H1 (cell line): ENCODE data around the gene HLA-C. TPM values are rescaled to one million over a fixed set of nuclear protein-coding genes. Genes with fewer than 3 reads are reported as not detected.

ENCODE experiments used
- CTCF ChIA-PET: fragments of 300-600 bp; sonication (Branson Sonifier 250); formaldehyde crosslinking; loops from one replicate; lab custom pipeline; 2021; ENCODE audit not compliant: partially characterized antibody; lab: Charles Lee
- POLR2A ChIA-PET: fragments of 300-600 bp; sonication (Branson Sonifier 250); formaldehyde crosslinking; loops from one replicate; lab custom pipeline; 2021; ENCODE audit warnings: inconsistent platforms; ENCODE audit not compliant: partially characterized antibody; lab: Charles Lee
- DNase-seq, 2 experiments: peaks; one replicate each; pipeline versions ENCODE4 v3.0.0 to v3.0.0-alpha.2; 2010 to 2022; ENCODE audit warnings: low spot score in 2 of 2, low read depth in 1 of 2, mixed read lengths in 1 of 2
- FAIRE-seq: peaks from 2 replicates; lab custom pipeline; 2011; peaks lifted over from hg19 to GRCh38; lab: Jason Lieb, UNC
- H2AFZ ChIP-seq: 2 replicates; pipeline ENCODE4 v1.8.1; 2012; ENCODE audit warnings: low read length, inconsistent platforms
- H2AK5ac ChIP-seq: 2 replicates; pipeline ENCODE4 v1.6.1; 2013; ENCODE audit warnings: low read depth, low read length
- H2BK120ac ChIP-seq: replicated peaks from 2 replicates; pipeline ENCODE3; 2013; ENCODE audit warnings: low read depth, low read length, inconsistent platforms
- H2BK12ac ChIP-seq: 2 replicates; pipeline ENCODE4 v1.6.1; 2013; ENCODE audit warnings: low read depth, low read length
- H2BK15ac ChIP-seq: 2 replicates; pipeline ENCODE4 v1.6.1; 2013; ENCODE audit warnings: low read length
- H2BK20ac ChIP-seq: 2 replicates; pipeline ENCODE4 v1.6.1; 2013; ENCODE audit warnings: low read length
- H2BK5ac ChIP-seq: 2 replicates; pipeline ENCODE4 v1.6.1; 2013; ENCODE audit warnings: low read depth, low read length
- H3K14ac ChIP-seq: 2 replicates; pipeline ENCODE4 v1.6.1; 2013; ENCODE audit warnings: inconsistent platforms; ENCODE audit not compliant: insufficient read length
- H3K18ac ChIP-seq: 2 replicates; pipeline ENCODE4 v1.6.1; 2013; ENCODE audit warnings: low read length; ENCODE audit errors: extremely low read depth
- H3K23ac ChIP-seq: 2 replicates; pipeline ENCODE4 v1.6.1; 2013; ENCODE audit warnings: inconsistent platforms; ENCODE audit not compliant: insufficient read length
- H3K23me2 ChIP-seq: 2 replicates; pipeline ENCODE4 v1.6.1; 2013; ENCODE audit warnings: low read depth, low read length
- H3K27ac ChIP-seq: 2 replicates; pipeline ENCODE4 v1.6.1; 2011; ENCODE audit warnings: low read depth, low read length, inconsistent platforms
- H3K27me3 ChIP-seq, 4 experiments: replicated peaks in 1 of 4; 1 replicate in 1 of 4; 2 replicates in 3 of 4; pipeline versions ENCODE4 v1.6.1 to v1.8.1; 2011 to 2013; ENCODE audit warnings: low read length in 3 of 4, mild to moderate bottlenecking in 3 of 4, inconsistent platforms in 2 of 4, mixed read lengths in 2 of 4, moderate library complexity in 1 of 4; ENCODE audit not compliant: control insufficient read depth in 3 of 4, insufficient read depth in 3 of 4; ENCODE audit errors: extremely low read depth in 1 of 4
- H3K36me3 ChIP-seq, 4 experiments: 2 replicates each; pipeline versions ENCODE4 v1.6.1 to v1.8.1; 2011 to 2013; ENCODE audit warnings: mild to moderate bottlenecking in 4 of 4, low read length in 3 of 4, moderate library complexity in 2 of 4, control low read depth in 1 of 4, inconsistent platforms in 1 of 4; ENCODE audit not compliant: insufficient read depth in 4 of 4, control insufficient read depth in 2 of 4
- H3K4ac ChIP-seq: replicated peaks from 2 replicates; pipeline ENCODE3; 2013; ENCODE audit warnings: low read length, low read depth, mixed read lengths, inconsistent platforms; ENCODE audit not compliant: insufficient read length
- H3K4me1 ChIP-seq, 4 experiments: replicated peaks in 1 of 4; 1 replicate in 1 of 4; 2 replicates in 3 of 4; pipeline versions ENCODE4 v1.6.1 to v1.8.1; 2011 to 2013; ENCODE audit warnings: low read length in 3 of 4, inconsistent platforms in 2 of 4, mixed read lengths in 1 of 4; ENCODE audit not compliant: insufficient read depth in 4 of 4, control insufficient read depth in 3 of 4
- H3K4me2 ChIP-seq, 2 experiments: 2 replicates each; pipeline versions ENCODE4 v1.6.1 to v1.8.1; 2011 to 2013; ENCODE audit warnings: low read depth in 2 of 2, low read length in 2 of 2, control low read depth in 1 of 2, inconsistent platforms in 1 of 2, mild to moderate bottlenecking in 1 of 2; ENCODE audit not compliant: insufficient read depth in 1 of 2
- H3K4me3 ChIP-seq, 4 experiments: fragments of 200-600, 300-600 bp in 1 of 4; sonication (generic), shearing (Covaris generic), sonication (Bioruptor Twin) in 1 of 4; 2 replicates each; pipeline versions ENCODE4 v1.5.1 to v1.8.1; 2011 to 2016; ENCODE audit warnings: low read length in 4 of 4, low read depth in 3 of 4, control low read depth in 2 of 4, inconsistent platforms in 2 of 4, mild to moderate bottlenecking in 2 of 4, mixed read lengths in 1 of 4, moderate library complexity in 1 of 4; ENCODE audit not compliant: insufficient read depth in 2 of 4; ENCODE audit errors: extremely low read depth in 1 of 4
- H3K56ac ChIP-seq: replicated peaks from 2 replicates; pipeline ENCODE3; 2013; ENCODE audit warnings: low read depth, mild to moderate bottlenecking, mixed read lengths, low read length, inconsistent platforms; ENCODE audit not compliant: insufficient read length
- H3K79me1 ChIP-seq: 2 replicates; pipeline ENCODE4 v1.6.1; 2013; ENCODE audit warnings: low read depth, low read length, control low read depth
- H3K79me2 ChIP-seq, 2 experiments: 2 replicates each; pipeline versions ENCODE4 v1.6.1 to v1.8.1; 2012 to 2013; ENCODE audit warnings: low read length in 2 of 2, mild to moderate bottlenecking in 2 of 2, inconsistent platforms in 1 of 2; ENCODE audit not compliant: insufficient read depth in 2 of 2, control insufficient read depth in 1 of 2
- H3K9ac ChIP-seq, 4 experiments: replicated peaks in 1 of 4; 1 replicate in 1 of 4; 2 replicates in 3 of 4; pipeline versions ENCODE4 v1.6.1 to v1.8.1; 2011 to 2013; ENCODE audit warnings: low read depth in 3 of 4, low read length in 3 of 4, control low read depth in 2 of 4, mild to moderate bottlenecking in 2 of 4, moderate library complexity in 2 of 4, inconsistent platforms in 1 of 4; ENCODE audit errors: extremely low read depth in 1 of 4
- H3K9me3 ChIP-seq, 2 experiments: 2 replicates each; pipeline versions ENCODE4 v1.6.1 to v1.8.1; 2012 to 2013; ENCODE audit warnings: mild to moderate bottlenecking in 2 of 2, moderate library complexity in 2 of 2, control low read depth in 1 of 2, inconsistent platforms in 1 of 2, low read depth in 1 of 2, low read length in 1 of 2, mixed read lengths in 1 of 2; ENCODE audit not compliant: insufficient read depth in 2 of 2
- H4K20me1 ChIP-seq, 2 experiments: replicated peaks in 1 of 2; 2 replicates each; pipeline versions ENCODE3 to v1.8.1; 2011 to 2013; ENCODE audit warnings: inconsistent platforms in 2 of 2, low read length in 2 of 2, mild to moderate bottlenecking in 1 of 2; ENCODE audit not compliant: insufficient read depth in 2 of 2, control insufficient read depth in 1 of 2
- H4K5ac ChIP-seq: 2 replicates; pipeline ENCODE4 v1.6.1; 2013; ENCODE audit warnings: low read length, low read depth, mixed read lengths, inconsistent platforms; ENCODE audit not compliant: insufficient read length
- H4K8ac ChIP-seq: 2 replicates; pipeline ENCODE4 v1.8.0; 2013; ENCODE audit warnings: mild to moderate bottlenecking, moderate library complexity, low read length, inconsistent platforms; ENCODE audit not compliant: insufficient read depth; ENCODE audit errors: extremely low read depth
- H4K91ac ChIP-seq: replicated peaks from 2 replicates; pipeline ENCODE3; 2013; ENCODE audit warnings: low read length, mixed read lengths, inconsistent platforms; ENCODE audit not compliant: insufficient read length
- WGBS, 2 experiments: shearing (Covaris generic) in 1 of 2; methylation state at CpG; one replicate each; pipeline versions ENCODE4 v1.1.6 to v1.1.7; 2013 to 2015; ENCODE audit warnings: low lambda C conversion rate in 2 of 2, mixed read lengths in 2 of 2, inconsistent platforms in 1 of 2, low coverage in 1 of 2, missing lambda C conversion rate in 1 of 2; ENCODE audit not compliant: insufficient replicate concordance in 2 of 2, insufficient coverage in 1 of 2, insufficient read length in 1 of 2; ENCODE audit errors: extremely low coverage in 1 of 2, missing lambda C conversion rate in 1 of 2; 5-methylcytosine and 5-hydroxymethylcytosine counted together
- polyA plus RNA-seq, 7 experiments: library from polyadenylated mRNA; depleted of rRNA in 3 of 7; stranded (reverse) in 5 of 7; unstranded in 2 of 7; fragments of >200 nt in 5 of 7; fragments of 200-250 nt in 2 of 7; gene quantifications; 1 replicate in 5 of 7; 2 replicates in 1 of 7; 4 replicates in 1 of 7; pipeline versions ENCODE4 v1.2.1 to v1.2.3, GENCODE V29; 2011 to 2013; ENCODE audit warnings: missing spikeins in 2 of 7, mixed read lengths in 2 of 7
- total RNA-seq: library from RNA; stranded (reverse); fragmentation: NEBNext Ultra II Directional; extraction: Animal tissue kit (Norgen Biotek cat#: 25700); gene quantifications from 2 replicates; pipeline ENCODE4 v1.2.1, GENCODE V29; 2021

The HLA-C gene
- total and polyA plus RNA-seq, 2 of the 8 experiments (the other 6 are each of a cell fraction or from before 2014, with no cell fraction given) = 245 to 360 TPM

GRCh38 chr6:31294056-31294455 is 22.2 kb upstream of the HLA-C start:
- Histone ChIP-seq H4K5ac (no peak overlapping the region), H2BK120ac (no peak overlapping the region), H4K8ac (no peak overlapping the region), H3K79me1 (no peaks in the 10 kb centered on the region), H4K91ac (no peak overlapping the region), H3K27ac (no peak overlapping the region), H3K9me3 (no peaks in the 10 kb centered on the region), H3K23me2 (no peaks in the 10 kb centered on the region; the same call in 1 of the 2 replicates), H3K56ac (no peak overlapping the region), H3K18ac (no peak overlapping the region), H3K23ac (no peak overlapping the region), H2BK15ac (no peak overlapping the region), H3K27me3 (peaks cover 0 to 1% (median 0%) of the 10 kb centered on the region in 4 experiments; a peak in 1 of 7 replicates), H3K79me2 (no peaks in the 10 kb centered on the region), H2BK20ac (no peak overlapping the region), H2AFZ (no peak overlapping the region), H3K36me3 (no peaks in the 10 kb centered on the region), H3K14ac (no peak overlapping the region), H3K4me2 (no peak overlapping the region), H3K4me1 (no peaks in the 10 kb centered on the region), H3K9ac (no peak overlapping the region), H3K4ac (no peak overlapping the region), H2BK12ac (no peak overlapping the region), H2BK5ac (no peak overlapping the region), H2AK5ac (no peak overlapping the region), H4K20me1 (no peaks in the 10 kb centered on the region), H3K4me3 (no peak overlapping the region)
- POLR2A ChIA-PET = interaction anchor here (0.7 kb wide), 1 partner anchor 698 kb away, joined by 3 read pairs; no protein-coding TSS in a partner anchor
- DNase-seq (no peak), FAIRE-seq (no peak)
- 86% methylated on average over 3 of the region's 3 CpGs; no CpG with 5 or more reads in 1 of the 2 experiments for WGBS, 2 experiments
- CTCF ChIA-PET = interaction anchor here (0.7 to 1.9 kb wide), 4 partner anchors 8 to 148 kb away, joined by 3 to 4 read pairs (median 4); no protein-coding TSS in a partner anchor
